DMS79 (cell line): ENCODE measurements around the gene NAP1L3.

Source experiments
- DNase-seq: peaks from one replicate; lab custom pipeline; 2025; lab: John Stamatoyannopoulos, UW

The NAP1L3 gene

GRCh38 chrX:93673056-93673868, at the start of gene NAP1L3:
Gene NAP1L3, minus strand, starts transcription at chrX:93673578. Its CDS starts 274 bp downstream, at chrX:93673304.
- DNase-seq = no peak

GRCh38 chrX:93711076-93711475, 37.7 kb upstream of the NAP1L3 start:
- no peak for DNase-seq

- DNase-seq = no peak
Measured at GRCh38 chrX:93703701-93704100, 30.3 kb upstream of the NAP1L3 start.

GRCh38 chrX:93695981-93696380, 22.6 kb upstream of the NAP1L3 start:
- no peak for DNase-seq

- no peak for DNase-seq
Measured at GRCh38 chrX:93673869-93674271, 492 bp upstream of the NAP1L3 start, which contains the start of gene FAM133A. Gene FAM133A, plus strand, starts transcription at chrX:93674206. Its CDS starts 35,214 bp downstream, at chrX:93709420.

GRCh38 chrX:93660575-93660974, 12.8 kb downstream of the NAP1L3 start:
- DNase-seq = no peak

- DNase-seq = no peak
Measured at GRCh38 chrX:93649381-93649780, 24.0 kb downstream of the NAP1L3 start.

GRCh38 chrX:93637591-93637990, 35.8 kb downstream of the NAP1L3 start:
- no peak for DNase-seq
